PC-9 (cell line): ENCODE data around the gene TOX3. TPM values are rescaled to one million over a fixed set of nuclear protein-coding genes. Genes with fewer than 3 reads are reported as not detected.

Experiments used
- BruUV-seq: library from RNA; stranded (reverse); fragments of 400-500 nt; replicated peaks from 2 replicates; lab custom pipeline; 2021; lab: Mats Ljungman, UMichigan
- CTCF ChIA-PET: fragments of 300-600 bp; sonication (Branson Sonifier 250); formaldehyde crosslinking; loops from one replicate; lab custom pipeline; 2022; ENCODE audit warnings: antibody characterized with exemption; lab: Charles Lee
- POLR2A ChIA-PET: fragments of 300-600 bp; sonication (Branson Sonifier 250); formaldehyde crosslinking; loops from one replicate; lab custom pipeline; 2022; ENCODE audit warnings: antibody characterized with exemption; ENCODE audit not compliant: unreplicated experiment; lab: Charles Lee
- DNase-seq, 2 experiments: peaks; one replicate each; pipeline versions ENCODE4 v3.0.0 to v3.0.0-alpha.2; 2015 to 2022; ENCODE audit warnings: mixed read lengths in 1 of 2
- H2AFZ ChIP-seq: fragments of 200-600 bp; sonication (generic); 2 replicates; pipeline ENCODE4 v1.8.1; 2017; ENCODE audit warnings: antibody characterized with exemption
- H3F3A ChIP-seq: fragments of 200-600 bp; sonication (generic); 2 replicates; pipeline ENCODE4 v1.8.1; 2017; ENCODE audit warnings: antibody characterized with exemption, mild to moderate bottlenecking, low read depth; ENCODE audit not compliant: insufficient read depth
- H3K27ac ChIP-seq: fragments of 200-600 bp; sonication (generic); 2 replicates; pipeline ENCODE4 v1.6.1; 2016; ENCODE audit warnings: mixed run types
- H3K27me3 ChIP-seq: fragments of 200-600 bp; sonication (generic); 2 replicates; pipeline ENCODE4 v1.6.1; 2016; ENCODE audit warnings: low read depth, mixed run types; ENCODE audit not compliant: insufficient read depth
- H3K36me3 ChIP-seq: fragments of 200-600 bp; sonication (generic); 2 replicates; pipeline ENCODE4 v1.6.1; 2016; ENCODE audit warnings: low read depth, mixed run types
- H3K4me1 ChIP-seq: fragments of 200-600 bp; sonication (generic); replicated peaks from 2 replicates; pipeline ENCODE4 v1.6.1; 2016; ENCODE audit warnings: mixed run types; ENCODE audit not compliant: insufficient read depth
- H3K4me2 ChIP-seq: fragments of 200-600 bp; sonication (generic); 2 replicates; pipeline ENCODE4 v1.6.1; 2017; ENCODE audit warnings: mixed run types
- H3K4me3 ChIP-seq: fragments of 200-600 bp; sonication (generic); 2 replicates; pipeline ENCODE4 v1.6.1; 2016; ENCODE audit warnings: mixed run types
- H3K79me2 ChIP-seq: fragments of 200-600 bp; sonication (generic); 2 replicates; pipeline ENCODE4 v1.6.1; 2017; ENCODE audit warnings: low read depth, mixed run types
- H3K9me2 ChIP-seq: fragments of 200-600 bp; sonication (generic); 2 replicates; pipeline ENCODE4 v1.8.1; 2017; ENCODE audit warnings: mild to moderate bottlenecking; ENCODE audit not compliant: insufficient read depth
- H3K9me3 ChIP-seq: fragments of 200-600 bp; sonication (generic); 2 replicates; pipeline ENCODE4 v1.8.1; 2016; ENCODE audit warnings: low read depth; ENCODE audit not compliant: insufficient read depth
- H4K20me1 ChIP-seq: fragments of 200-600 bp; sonication (generic); 2 replicates; pipeline ENCODE4 v1.8.1; 2017; ENCODE audit not compliant: insufficient read depth
- EZH2 ChIP-seq: fragments of 200-600 bp; sonication (generic); IDR thresholded peaks from 2 replicates; pipeline ENCODE4 v1.8.0; 2017; ENCODE audit warnings: antibody characterized with exemption, low read depth
- intact Hi-C: fragments of 100-400 bp; cut with micrococcal nuclease; formaldehyde crosslinking; loops from one replicate; pipeline ENCODE4 v1.10.0; 2022; ENCODE audit not compliant: unreplicated experiment
- total RNA-seq: library from RNA; stranded (reverse); gene quantifications from 2 replicates; pipeline ENCODE4 v1.2.3, GENCODE V29; 2021
- TF ChIP-seq, protein P1 (sequence below): fragments of 200-600 bp; sonication (generic); conservative IDR thresholded peaks from 2 replicates; pipeline ENCODE4 v1.6.1; 2017; ENCODE audit warnings: mixed run types, antibody characterized with exemption, mild to moderate bottlenecking, moderate library complexity

Gene TOX3
- total RNA-seq, 1 experiment from 2014 or later = not detected

DNA sequence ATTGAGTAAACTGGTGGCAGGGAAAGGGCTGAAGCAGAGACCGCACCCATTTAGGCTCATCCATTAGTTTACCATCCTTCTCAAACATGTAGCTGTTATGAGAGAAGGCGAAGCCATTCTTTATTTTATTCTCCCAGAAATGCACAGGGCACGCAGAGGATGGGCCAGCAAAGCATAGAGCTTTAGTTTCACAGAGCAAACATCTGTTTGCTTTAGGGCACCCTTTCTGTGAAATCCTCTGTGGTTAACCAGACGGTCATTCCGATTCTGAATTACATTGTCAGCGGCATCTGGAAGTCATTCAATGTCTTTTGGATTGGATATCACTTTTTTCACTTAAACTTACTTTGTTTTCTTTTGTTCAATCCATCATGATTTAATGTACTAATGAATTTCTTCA, 96.0 kb downstream of the TOX3 start:
- no peaks in the 10 kb centered on the region for H3K9me3 ChIP-seq
- no peaks in the 10 kb centered on the region for H4K20me1 ChIP-seq
- ChIA-PET CTCF (no interaction called here), POLR2A (no interaction called here)
- no peak overlapping the region for H2AFZ ChIP-seq
- no peaks in the 10 kb centered on the region for H3K27me3 ChIP-seq
- no peak for DNase-seq
- no peaks in the 10 kb centered on the region for H3K79me2 ChIP-seq
- intact Hi-C loops = no loop called here
- no peak overlapping the region for H3K4me2 ChIP-seq
- no peak for TF ChIP-seq EZH2
- TF ChIP-seq, protein P1, sequence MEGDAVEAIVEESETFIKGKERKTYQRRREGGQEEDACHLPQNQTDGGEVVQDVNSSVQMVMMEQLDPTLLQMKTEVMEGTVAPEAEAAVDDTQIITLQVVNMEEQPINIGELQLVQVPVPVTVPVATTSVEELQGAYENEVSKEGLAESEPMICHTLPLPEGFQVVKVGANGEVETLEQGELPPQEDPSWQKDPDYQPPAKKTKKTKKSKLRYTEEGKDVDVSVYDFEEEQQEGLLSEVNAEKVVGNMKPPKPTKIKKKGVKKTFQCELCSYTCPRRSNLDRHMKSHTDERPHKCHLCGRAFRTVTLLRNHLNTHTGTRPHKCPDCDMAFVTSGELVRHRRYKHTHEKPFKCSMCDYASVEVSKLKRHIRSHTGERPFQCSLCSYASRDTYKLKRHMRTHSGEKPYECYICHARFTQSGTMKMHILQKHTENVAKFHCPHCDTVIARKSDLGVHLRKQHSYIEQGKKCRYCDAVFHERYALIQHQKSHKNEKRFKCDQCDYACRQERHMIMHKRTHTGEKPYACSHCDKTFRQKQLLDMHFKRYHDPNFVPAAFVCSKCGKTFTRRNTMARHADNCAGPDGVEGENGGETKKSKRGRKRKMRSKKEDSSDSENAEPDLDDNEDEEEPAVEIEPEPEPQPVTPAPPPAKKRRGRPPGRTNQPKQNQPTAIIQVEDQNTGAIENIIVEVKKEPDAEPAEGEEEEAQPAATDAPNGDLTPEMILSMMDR = no peak
- no peak overlapping the region for H3K4me3 ChIP-seq
- no peaks in the 10 kb centered on the region for H3K9me2 ChIP-seq
- BruUV-seq = no TSS peak
- H3K4me1 ChIP-seq = no peaks in the 10 kb centered on the region
- H3K36me3 ChIP-seq = no peaks in the 10 kb centered on the region
- no peaks in the 10 kb centered on the region for H3F3A ChIP-seq
- no peak overlapping the region for H3K27ac ChIP-seq

DNA sequence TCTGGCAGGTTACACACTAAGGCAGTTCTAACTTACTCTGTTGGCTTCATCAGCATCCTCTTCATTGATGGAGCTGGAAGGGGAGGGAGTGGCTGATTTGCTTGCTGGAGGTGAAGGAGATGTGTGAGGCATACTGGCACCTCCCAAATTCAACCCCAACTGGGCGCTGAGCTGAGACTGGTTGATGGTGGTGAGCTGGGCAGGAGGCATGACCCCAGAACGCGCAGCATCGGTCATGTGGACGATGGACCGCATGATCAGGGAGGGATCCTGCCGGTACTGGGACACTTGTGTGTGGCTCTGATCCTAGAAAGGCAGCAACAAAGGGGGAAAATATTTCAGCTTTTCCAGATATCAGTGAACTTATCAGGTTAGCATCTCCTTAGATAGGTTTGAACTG, 96.7 kb downstream of the TOX3 start:
- H3K9me3 ChIP-seq = no peaks in the 10 kb centered on the region
- no peaks in the 10 kb centered on the region for H4K20me1 ChIP-seq
- no TSS peak for BruUV-seq
- H3K36me3 ChIP-seq = no peaks in the 10 kb centered on the region
- no peaks in the 10 kb centered on the region for H3K4me1 ChIP-seq
- intact Hi-C loops = no loop called here
- no peaks in the 10 kb centered on the region for H3K9me2 ChIP-seq
- no peaks in the 10 kb centered on the region for H3K27me3 ChIP-seq
- DNase-seq = no peak
- POLR2A ChIA-PET = no interaction called here
- TF ChIP-seq, protein P1 = no peak
- TF ChIP-seq EZH2 = no peak
- no peak overlapping the region for H3K27ac ChIP-seq
- no peaks in the 10 kb centered on the region for H3F3A ChIP-seq
- no peak overlapping the region for H3K4me2 ChIP-seq
- CTCF ChIA-PET = no interaction called here
- no peaks in the 10 kb centered on the region for H3K79me2 ChIP-seq
- no peak overlapping the region for H2AFZ ChIP-seq
- H3K4me3 ChIP-seq = no peak overlapping the region

DNA sequence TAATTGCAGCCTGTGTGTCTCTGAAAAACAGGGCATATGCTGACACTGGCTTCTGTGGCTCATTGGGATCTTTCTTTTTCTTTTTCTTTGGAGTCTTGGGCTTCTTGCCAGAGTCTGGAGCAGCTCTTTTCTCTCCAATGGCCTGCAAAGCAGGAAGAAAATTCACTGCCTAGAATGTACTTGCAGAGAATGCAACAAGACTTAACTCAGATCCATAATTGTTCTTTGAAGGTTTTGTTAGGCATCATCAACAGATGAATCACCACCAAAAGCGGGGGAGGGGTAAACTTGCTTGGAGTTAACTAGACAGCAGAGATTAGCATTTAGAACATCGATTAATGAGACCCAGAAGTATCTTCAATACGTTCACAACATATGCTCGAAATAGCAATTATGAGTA, 100.9 kb downstream of the TOX3 start:
- no TSS peak for BruUV-seq
- no peaks in the 10 kb centered on the region for H3F3A ChIP-seq
- H3K4me2 ChIP-seq = no peak overlapping the region
- no peak for DNase-seq
- intact Hi-C loops = no loop called here
- H3K4me3 ChIP-seq = no peak overlapping the region
- H3K4me1 ChIP-seq = no peaks in the 10 kb centered on the region
- no peak for TF ChIP-seq EZH2
- TF ChIP-seq, protein P1 = no peak
- no peak overlapping the region for H3K27ac ChIP-seq
- H4K20me1 ChIP-seq = no peaks in the 10 kb centered on the region
- no peak overlapping the region for H2AFZ ChIP-seq
- no peaks in the 10 kb centered on the region for H3K27me3 ChIP-seq
- ChIA-PET POLR2A (no interaction called here), CTCF (no interaction called here)
- H3K9me2 ChIP-seq = no peaks in the 10 kb centered on the region
- no peaks in the 10 kb centered on the region for H3K79me2 ChIP-seq
- H3K36me3 ChIP-seq = no peaks in the 10 kb centered on the region
- no peaks in the 10 kb centered on the region for H3K9me3 ChIP-seq
